DOHH2 (cell line): ENCODE measurements around the gene SCLY.

Source experiments
- H3F3A ChIP-seq: fragments of 200-600 bp; sonication (generic), shearing (Covaris generic); 2 replicates; pipeline ENCODE4 v1.6.0; 2016; ENCODE audit warnings: antibody characterized with exemption, mild to moderate bottlenecking; ENCODE audit not compliant: control insufficient read depth, insufficient read depth
- H3K27ac ChIP-seq: fragments of 200-600 bp; sonication (generic); 2 replicates; pipeline ENCODE4 v1.5.1; 2014; ENCODE audit warnings: low read depth, mild to moderate bottlenecking, low read length, moderate library complexity
- H3K27me3 ChIP-seq: fragments of 200-600 bp; sonication (generic); 2 replicates; pipeline ENCODE4 v1.6.1; 2014; ENCODE audit warnings: mild to moderate bottlenecking, low read length, mixed read lengths; ENCODE audit not compliant: control insufficient read depth
- H3K36me3 ChIP-seq: fragments of 200-600 bp; sonication (generic); 2 replicates; pipeline ENCODE4 v1.6.1; 2014; ENCODE audit warnings: mild to moderate bottlenecking, low read length, moderate library complexity, mixed read lengths; ENCODE audit not compliant: control insufficient read depth
- H3K4me1 ChIP-seq: fragments of 200-600 bp; sonication (generic); 2 replicates; pipeline ENCODE4 v1.6.1; 2014; ENCODE audit warnings: mild to moderate bottlenecking, low read length, mixed read lengths; ENCODE audit not compliant: control insufficient read depth
- H3K4me2 ChIP-seq: fragments of 200-600 bp; sonication (generic); 2 replicates; pipeline ENCODE4 v1.6.0; 2014; ENCODE audit warnings: mild to moderate bottlenecking, low read length, moderate library complexity
- H3K4me3 ChIP-seq: fragments of 200-600 bp; sonication (generic); 2 replicates; pipeline ENCODE4 v1.5.1; 2014; ENCODE audit warnings: mild to moderate bottlenecking, low read length, mixed read lengths
- H3K79me2 ChIP-seq: fragments of 200-600 bp; sonication (generic); 2 replicates; pipeline ENCODE4 v1.6.1; 2014; ENCODE audit warnings: mild to moderate bottlenecking, low read length, mixed read lengths; ENCODE audit not compliant: control insufficient read depth
- H3K9me2 ChIP-seq: fragments of 200-600 bp; sonication (generic); replicated peaks from 2 replicates; pipeline ENCODE4 v1.6.1; 2014; ENCODE audit warnings: mild to moderate bottlenecking, low read length, mixed read lengths; ENCODE audit not compliant: control insufficient read depth
- H3K9me3 ChIP-seq: fragments of 200-600 bp; sonication (generic); 2 replicates; pipeline ENCODE4 v1.6.1; 2014; ENCODE audit warnings: antibody characterized with exemption, low read length, mixed read lengths; ENCODE audit not compliant: control insufficient read depth, insufficient read depth
- H4K20me1 ChIP-seq: fragments of 200-600 bp; sonication (generic); 2 replicates; pipeline ENCODE4 v1.6.0; 2014; ENCODE audit warnings: low read depth, mild to moderate bottlenecking, antibody characterized with exemption, low read length, moderate library complexity; ENCODE audit not compliant: control insufficient read depth, insufficient read depth
- EZH2phosphoT487 ChIP-seq: fragments of 200-600 bp; sonication (generic); IDR thresholded peaks from 2 replicates; pipeline ENCODE4 v1.6.1; 2017; ENCODE audit warnings: borderline replicate concordance, mild to moderate bottlenecking, antibody characterized with exemption, low read length, moderate library complexity, mixed read lengths
- TF ChIP-seq, protein P1 (sequence below): fragments of 200-600 bp; sonication (generic); IDR thresholded peaks from one replicate; pipeline ENCODE4 v1.5.1; 2014; ENCODE audit warnings: antibody characterized with exemption, mild to moderate bottlenecking, low read depth, low read length; ENCODE audit not compliant: poor library complexity, severe bottlenecking

SCLY gene

GRCh38 chr2:238097201-238097987 lies 36.6 kb downstream of the SCLY start:
- Histone ChIP-seq H3K4me3 (no peak overlapping the region), H3K9me3 (no peaks in the 10 kb centered on the region), H3K27me3 (no peaks in the 10 kb centered on the region), H3K79me2 (no peaks in the 10 kb centered on the region), H3K36me3 (no peaks in the 10 kb centered on the region), H4K20me1 (no peaks in the 10 kb centered on the region), H3K4me1 (peaks cover 21% of the 10 kb centered on the region), H3K4me2 (no peak overlapping the region), H3K9me2 (no peaks in the 10 kb centered on the region), H3F3A (peaks cover 6% of the 10 kb centered on the region; the same call in 1 of the 2 replicates), H3K27ac (no peak overlapping the region)
- TF ChIP-seq, protein P1, sequence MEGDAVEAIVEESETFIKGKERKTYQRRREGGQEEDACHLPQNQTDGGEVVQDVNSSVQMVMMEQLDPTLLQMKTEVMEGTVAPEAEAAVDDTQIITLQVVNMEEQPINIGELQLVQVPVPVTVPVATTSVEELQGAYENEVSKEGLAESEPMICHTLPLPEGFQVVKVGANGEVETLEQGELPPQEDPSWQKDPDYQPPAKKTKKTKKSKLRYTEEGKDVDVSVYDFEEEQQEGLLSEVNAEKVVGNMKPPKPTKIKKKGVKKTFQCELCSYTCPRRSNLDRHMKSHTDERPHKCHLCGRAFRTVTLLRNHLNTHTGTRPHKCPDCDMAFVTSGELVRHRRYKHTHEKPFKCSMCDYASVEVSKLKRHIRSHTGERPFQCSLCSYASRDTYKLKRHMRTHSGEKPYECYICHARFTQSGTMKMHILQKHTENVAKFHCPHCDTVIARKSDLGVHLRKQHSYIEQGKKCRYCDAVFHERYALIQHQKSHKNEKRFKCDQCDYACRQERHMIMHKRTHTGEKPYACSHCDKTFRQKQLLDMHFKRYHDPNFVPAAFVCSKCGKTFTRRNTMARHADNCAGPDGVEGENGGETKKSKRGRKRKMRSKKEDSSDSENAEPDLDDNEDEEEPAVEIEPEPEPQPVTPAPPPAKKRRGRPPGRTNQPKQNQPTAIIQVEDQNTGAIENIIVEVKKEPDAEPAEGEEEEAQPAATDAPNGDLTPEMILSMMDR: no peak
- TF ChIP-seq EZH2phosphoT487: no peak

GRCh38 chr2:238097988-238098871 lies 37.4 kb downstream of the SCLY start:
- H3K79me2 ChIP-seq: no peaks in the 10 kb centered on the region
- H3K9me2 ChIP-seq: no peaks in the 10 kb centered on the region
- peaks cover 6% of the 10 kb centered on the region; the same call in 1 of the 2 replicates for H3F3A ChIP-seq
- no peaks in the 10 kb centered on the region for H4K20me1 ChIP-seq
- no peaks in the 10 kb centered on the region for H3K36me3 ChIP-seq
- no peaks in the 10 kb centered on the region for H3K27me3 ChIP-seq
- peak overlapping the region; percentile 95 for H3K4me2 ChIP-seq
- H3K4me3 ChIP-seq: peak overlapping the region; percentile 69
- no peaks in the 10 kb centered on the region for H3K9me3 ChIP-seq
- TF ChIP-seq, protein P1: no peak
- no peak for TF ChIP-seq EZH2phosphoT487
- peak overlapping the region; percentile 32 for H3K27ac ChIP-seq
- peaks cover 21% of the 10 kb centered on the region for H3K4me1 ChIP-seq

- peak overlapping the region; percentile 69 for H3K4me3 ChIP-seq
- peak overlapping the region; percentile 32 for H3K27ac ChIP-seq
- H3K4me1 ChIP-seq: peaks cover 21% of the 10 kb centered on the region
- no peak for TF ChIP-seq EZH2phosphoT487
- TF ChIP-seq, protein P1: no peak
- H3K79me2 ChIP-seq: no peaks in the 10 kb centered on the region
- peak overlapping the region; percentile 95 for H3K4me2 ChIP-seq
- H3K9me3 ChIP-seq: no peaks in the 10 kb centered on the region
- no peaks in the 10 kb centered on the region for H3K36me3 ChIP-seq
- no peaks in the 10 kb centered on the region for H4K20me1 ChIP-seq
- no peaks in the 10 kb centered on the region for H3K27me3 ChIP-seq
- H3K9me2 ChIP-seq: no peaks in the 10 kb centered on the region
- peaks cover 6% of the 10 kb centered on the region; the same call in 1 of the 2 replicates for H3F3A ChIP-seq
Observed at GRCh38 chr2:238098901-238099713, 38.3 kb downstream of the SCLY start.
